Sigmoid colon (tissue), 4 donors: Measurements from ENCODE around the gene TVP23A.

Experiments used
- EP300 ChIP-seq, 4 donors: sonication (generic); formaldehyde crosslinking; IDR thresholded peaks; one replicate each; pipeline ENCODE4 v1.6.1; 2017; ENCODE audit warnings: antibody characterized with exemption in 4 of 4
- POLR2A ChIP-seq, 2 donors: fragments of 450-650 bp; IDR thresholded peaks; one replicate each; pipeline ENCODE4 v1.6.1; 2016; ENCODE audit warnings: antibody characterized with exemption in 2 of 2, mild to moderate bottlenecking in 2 of 2, moderate library complexity in 2 of 2
- POLR2AphosphoS5 ChIP-seq, 4 donors: sonication (generic); formaldehyde crosslinking; IDR thresholded peaks; one replicate each; pipeline ENCODE4 v1.6.1; 2017; ENCODE audit warnings: antibody characterized with exemption in 4 of 4
- TF ChIP-seq, protein P1 (sequence below), 4 experiments: fragments of 450-650 bp in 3 of 4; fragments of 200-600 bp in 1 of 4; IDR thresholded peaks; one replicate each; pipeline ENCODE4 v1.5.1; 2016 to 2019; ENCODE audit warnings: antibody characterized with exemption in 4 of 4, mild to moderate bottlenecking in 3 of 4, moderate library complexity in 2 of 4

GRCh38 chr16:10752843-10753523, 65.6 kb downstream of the TVP23A start:
- TF ChIP-seq, protein P1, sequence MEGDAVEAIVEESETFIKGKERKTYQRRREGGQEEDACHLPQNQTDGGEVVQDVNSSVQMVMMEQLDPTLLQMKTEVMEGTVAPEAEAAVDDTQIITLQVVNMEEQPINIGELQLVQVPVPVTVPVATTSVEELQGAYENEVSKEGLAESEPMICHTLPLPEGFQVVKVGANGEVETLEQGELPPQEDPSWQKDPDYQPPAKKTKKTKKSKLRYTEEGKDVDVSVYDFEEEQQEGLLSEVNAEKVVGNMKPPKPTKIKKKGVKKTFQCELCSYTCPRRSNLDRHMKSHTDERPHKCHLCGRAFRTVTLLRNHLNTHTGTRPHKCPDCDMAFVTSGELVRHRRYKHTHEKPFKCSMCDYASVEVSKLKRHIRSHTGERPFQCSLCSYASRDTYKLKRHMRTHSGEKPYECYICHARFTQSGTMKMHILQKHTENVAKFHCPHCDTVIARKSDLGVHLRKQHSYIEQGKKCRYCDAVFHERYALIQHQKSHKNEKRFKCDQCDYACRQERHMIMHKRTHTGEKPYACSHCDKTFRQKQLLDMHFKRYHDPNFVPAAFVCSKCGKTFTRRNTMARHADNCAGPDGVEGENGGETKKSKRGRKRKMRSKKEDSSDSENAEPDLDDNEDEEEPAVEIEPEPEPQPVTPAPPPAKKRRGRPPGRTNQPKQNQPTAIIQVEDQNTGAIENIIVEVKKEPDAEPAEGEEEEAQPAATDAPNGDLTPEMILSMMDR (IDR thresholded peaks at IDR 0.05) = no peak
- TF ChIP-seq POLR2A (IDR thresholded peaks at IDR 0.05) (no peak), POLR2AphosphoS5 (IDR thresholded peaks at IDR 0.05) (no peak), EP300 (IDR thresholded peaks at IDR 0.05) (no peak)
